ENCODE results near the gene BET1.
A peak's percentile ranks its signal among the peaks of the same experiment; 100 is the strongest.

DNA sequence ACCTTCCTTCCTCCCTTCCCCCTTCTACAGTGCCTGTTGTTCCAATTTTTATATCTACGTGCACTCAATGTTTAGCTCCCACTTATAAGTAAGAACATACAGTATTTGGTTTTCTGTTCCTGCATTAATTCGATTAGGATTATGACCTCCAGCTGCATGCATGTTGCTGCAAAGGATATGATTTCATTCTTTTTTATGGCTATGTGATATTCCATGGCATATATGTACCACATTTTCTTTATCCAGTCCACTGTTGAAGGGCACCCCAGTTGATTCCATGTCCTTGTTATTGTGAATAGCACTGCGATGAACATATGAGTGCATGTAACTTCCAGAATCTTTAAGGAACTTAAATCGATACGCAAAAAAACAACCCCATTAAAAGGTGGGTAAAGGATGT lies 39.9 kb downstream of the BET1 start:
- TF ChIP-seq ZFP30 (CRISPR knock-in tag; IDR thresholded peaks at IDR 0.05) (no peak), OSR1 (CRISPR knock-in tag; IDR thresholded peaks at IDR 0.05) (no peak), RARB (CRISPR knock-in tag; IDR thresholded peaks at IDR 0.05) (no peak), ISL1 (CRISPR knock-in tag; IDR thresholded peaks at IDR 0.05) (no peak), ZNF70 (CRISPR knock-in tag; IDR thresholded peaks at IDR 0.05) (peak; percentile 64), ZNF565 (CRISPR knock-in tag; conservative IDR thresholded peaks at IDR 0.05; ENCODE audit: low read depth) (no peak)
- TF ChIP-seq, protein P1, sequence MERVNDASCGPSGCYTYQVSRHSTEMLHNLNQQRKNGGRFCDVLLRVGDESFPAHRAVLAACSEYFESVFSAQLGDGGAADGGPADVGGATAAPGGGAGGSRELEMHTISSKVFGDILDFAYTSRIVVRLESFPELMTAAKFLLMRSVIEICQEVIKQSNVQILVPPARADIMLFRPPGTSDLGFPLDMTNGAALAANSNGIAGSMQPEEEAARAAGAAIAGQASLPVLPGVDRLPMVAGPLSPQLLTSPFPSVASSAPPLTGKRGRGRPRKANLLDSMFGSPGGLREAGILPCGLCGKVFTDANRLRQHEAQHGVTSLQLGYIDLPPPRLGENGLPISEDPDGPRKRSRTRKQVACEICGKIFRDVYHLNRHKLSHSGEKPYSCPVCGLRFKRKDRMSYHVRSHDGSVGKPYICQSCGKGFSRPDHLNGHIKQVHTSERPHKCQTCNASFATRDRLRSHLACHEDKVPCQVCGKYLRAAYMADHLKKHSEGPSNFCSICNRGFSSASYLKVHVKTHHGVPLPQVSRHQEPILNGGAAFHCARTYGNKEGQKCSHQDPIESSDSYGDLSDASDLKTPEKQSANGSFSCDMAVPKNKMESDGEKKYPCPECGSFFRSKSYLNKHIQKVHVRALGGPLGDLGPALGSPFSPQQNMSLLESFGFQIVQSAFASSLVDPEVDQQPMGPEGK (CRISPR knock-in tag; IDR thresholded peaks at IDR 0.05; ENCODE audit: borderline replicate concordance): no peak
